GM12872 (cell line): ENCODE measurements around the gene PLLP.

Experiments used
- CTCF ChIP-seq: IDR thresholded peaks from 3 replicates; pipeline ENCODE4 v1.5.1; 2011; ENCODE audit warnings: low read depth, mild to moderate bottlenecking, low read length, moderate library complexity; ENCODE audit not compliant: insufficient read depth

The PLLP gene

DNA sequence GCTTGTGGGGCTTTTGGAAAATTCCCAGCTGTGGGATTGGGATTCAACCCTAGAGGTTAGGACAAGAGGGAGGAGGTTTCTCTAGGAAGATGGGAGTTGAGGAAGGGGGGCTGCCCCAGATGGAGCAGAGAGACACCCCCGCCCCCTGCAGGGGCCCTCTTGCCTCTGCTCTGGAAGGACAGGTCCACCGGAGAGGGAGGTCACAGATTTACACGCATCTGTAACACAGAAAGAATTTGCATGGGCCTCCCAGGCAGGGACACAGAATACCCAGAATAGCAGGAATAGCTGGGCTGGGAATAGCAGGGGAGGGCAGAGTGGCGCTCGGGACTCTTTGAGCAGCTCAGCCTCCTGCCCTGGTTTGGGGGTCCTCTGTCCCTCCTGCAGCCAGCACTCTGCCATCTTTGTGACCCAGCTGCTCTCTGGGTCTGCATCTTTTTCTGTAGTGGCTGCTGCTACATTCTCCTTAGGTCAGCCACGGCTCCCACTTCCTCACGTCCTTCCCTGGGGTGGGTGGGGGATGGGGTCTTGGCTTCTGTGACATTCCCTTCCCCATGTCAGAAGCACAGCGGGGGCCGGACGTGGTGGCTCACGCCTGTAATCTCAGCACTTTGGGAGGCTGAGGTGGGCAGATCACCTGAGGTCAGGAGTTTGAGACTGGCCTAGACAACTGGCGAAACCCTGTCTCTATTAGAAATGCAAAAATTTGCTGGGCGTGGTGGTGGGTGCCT, 33.9 kb upstream of the PLLP start:
- no peak for TF ChIP-seq CTCF

- TF ChIP-seq CTCF = no peak
Observed at GRCh38 chr16:57316390-57317017, 32.0 kb upstream of the PLLP start.

GRCh38 chr16:57315416-57315815, 30.9 kb upstream of the PLLP start:
- TF ChIP-seq CTCF = no peak

DNA sequence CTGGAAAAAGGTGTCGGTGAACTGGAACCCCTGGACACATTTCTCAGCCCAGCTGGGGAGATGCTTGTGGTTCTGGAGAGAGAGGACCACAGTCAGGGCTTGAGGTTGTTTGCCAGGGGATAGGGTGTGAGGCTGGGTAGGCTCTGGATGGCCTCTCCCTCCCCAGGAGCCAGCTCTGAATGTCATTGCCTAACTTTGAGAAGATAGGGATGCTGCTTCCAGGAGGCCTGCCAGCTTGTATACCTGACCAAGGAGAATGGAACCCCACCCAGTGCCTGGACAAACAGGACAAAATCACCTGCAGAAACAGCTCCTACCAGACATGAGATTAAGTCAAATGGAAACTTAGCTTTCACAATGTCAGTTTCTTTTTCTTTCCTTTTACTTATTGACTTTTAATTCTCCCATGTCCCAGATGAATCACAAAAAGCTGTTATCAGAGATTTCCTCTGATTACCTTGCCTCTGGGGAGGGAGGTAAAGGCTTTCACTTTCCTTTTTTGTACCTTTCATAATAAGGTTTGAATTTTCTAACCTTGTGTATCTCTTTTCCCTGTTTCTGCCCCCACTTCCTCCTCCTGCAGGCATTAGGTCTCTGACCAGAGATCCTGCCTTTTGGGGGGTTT, 29.8 kb upstream of the PLLP start:
- no peak for TF ChIP-seq CTCF

DNA sequence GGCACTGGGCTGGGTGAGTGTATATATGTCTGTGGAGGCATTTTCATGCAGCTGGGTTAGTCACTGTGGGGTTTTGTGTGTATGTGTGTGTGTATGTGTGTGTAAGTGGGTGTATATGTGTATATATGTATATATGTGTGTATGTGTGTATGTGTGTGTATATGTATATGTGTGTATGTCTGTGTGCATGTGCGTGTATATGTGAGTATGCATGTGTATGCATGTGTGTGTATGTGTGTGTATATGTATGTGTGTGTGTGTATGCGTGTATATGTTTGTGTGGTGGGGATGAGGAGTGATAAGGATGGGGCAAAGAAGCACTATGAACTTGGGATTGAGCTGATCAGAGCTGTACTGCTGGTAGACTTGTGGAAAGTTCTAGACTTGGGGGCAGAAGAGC, 29.0 kb upstream of the PLLP start:
- TF ChIP-seq CTCF = no peak

- no peak for TF ChIP-seq CTCF
Observed at GRCh38 chr16:57310801-57311200, 26.3 kb upstream of the PLLP start.

- TF ChIP-seq CTCF = no peak
Observed at GRCh38 chr16:57308041-57308440, 23.6 kb upstream of the PLLP start.
